Measurements from ENCODE around the gene CYP19A1. TPM values are rescaled to one million over a fixed set of nuclear protein-coding genes. Genes with fewer than 3 reads are reported as not detected.

The CYP19A1 gene
- total RNA-seq, 1 experiment from 2014 or later, result 0.94 TPM

- Histone ChIP-seq H3K79me2 (ENCODE audit: low read depth) (no peaks in the 10 kb centered on the region), H3K4me1 (replicated peaks; ENCODE audit: insufficient read depth) (no peaks in the 10 kb centered on the region), H2AFZ (no peak overlapping the region), H3F3A (ENCODE audit: insufficient read depth, low read depth) (no peaks in the 10 kb centered on the region), H3K27me3 (ENCODE audit: insufficient read depth, low read depth) (no peaks in the 10 kb centered on the region), H3K4me2 (no peak overlapping the region), H4K20me1 (ENCODE audit: insufficient read depth) (no peaks in the 10 kb centered on the region), H3K9me2 (ENCODE audit: insufficient read depth) (no peaks in the 10 kb centered on the region), H3K9me3 (ENCODE audit: insufficient read depth, low read depth) (no peaks in the 10 kb centered on the region), H3K27ac (no peak overlapping the region), H3K4me3 (no peak overlapping the region), H3K36me3 (ENCODE audit: low read depth) (no peaks in the 10 kb centered on the region)
- ChIA-PET CTCF (no interaction called here), POLR2A (ENCODE audit: unreplicated experiment) (no interaction called here)
- no TSS peak for BruUV-seq (replicated peaks)
- intact Hi-C loops (cut with micrococcal nuclease; ENCODE audit: unreplicated experiment), result loop anchor here (5.0 kb wide), 2 partner anchors 242 to 617 kb away; no protein-coding TSS in a partner anchor
- no peak for DNase-seq
- TF ChIP-seq CTCF (conservative IDR thresholded peaks at IDR 0.05) (no peak), EZH2 (IDR thresholded peaks at IDR 0.05; ENCODE audit: low read depth) (no peak)
Measured at GRCh38 chr15:51160484-51160883, 177.9 kb downstream of the CYP19A1 start.

Small RNA genes within 50 kb of the gene (microRNA-seq; reads per million reads assigned to microRNA genes)
- gene MIR4713 (ENCODE audit: borderline number of aligned reads, borderline replicate concordance), result not detected
- gene MIR7973-1 (ENCODE audit: borderline number of aligned reads, borderline replicate concordance), result not detected
- gene MIR7973-2 (ENCODE audit: borderline number of aligned reads, borderline replicate concordance), result not detected

Other genes with a start within 250 kb of the CYP19A1 start
- 0.20 TPM in 1 of 2 replicates, not detected in the other for gene TNFAIP8L3, start 243.7 kb downstream of the CYP19A1 start, total RNA-seq (2021)
- not detected in 2 replicates for gene GLDN, start 3.1 kb upstream of the CYP19A1 start, total RNA-seq (2021)

Data from PC-9 (cell line).